Bronchial epithelial cell (primary cell): Measurements from ENCODE around the gene BAHCC1. TPM values are rescaled to one million over a fixed set of nuclear protein-coding genes. Genes with fewer than 3 reads are reported as not detected.

ENCODE experiments used
- DNase-seq: peaks from one replicate; pipeline ENCODE4 v3.0.0-alpha.2; 2010; ENCODE audit warnings: low read depth
- FAIRE-seq: peaks from 2 replicates; lab custom pipeline; 2011; peaks lifted over from hg19 to GRCh38; lab: Jason Lieb, UNC
- H3K27me3 ChIP-seq: 2 replicates; pipeline ENCODE4 v1.5.1; 2011; ENCODE audit warnings: low read length; ENCODE audit not compliant: control insufficient read depth, insufficient read depth
- H3K36me3 ChIP-seq: 2 replicates; pipeline ENCODE4 v1.5.1; 2011; ENCODE audit warnings: low read length; ENCODE audit not compliant: control insufficient read depth, insufficient read depth
- H3K4me3 ChIP-seq: 2 replicates; pipeline ENCODE4 v1.5.1; 2011; ENCODE audit warnings: mild to moderate bottlenecking, low read depth, low read length, control low read depth
- CTCF ChIP-seq: IDR thresholded peaks from 2 replicates; pipeline ENCODE4 v1.5.1; 2011; ENCODE audit warnings: mild to moderate bottlenecking, moderate library complexity, low read length, control low read depth, inconsistent platforms; ENCODE audit not compliant: insufficient read depth, severe bottlenecking
- total RNA-seq: library from RNA; depleted of rRNA; stranded (reverse); fragments of >200 nt; gene quantifications from 2 replicates; pipeline ENCODE4 v1.2.1, GENCODE V29; 2014

BAHCC1 gene
- total RNA-seq, 1 donor from 2014 or later, result 0.79 TPM

- FAIRE-seq, result no peak
- Histone ChIP-seq H3K27me3 (peaks cover 9% of the 10 kb centered on the region), H3K4me3 (no peak overlapping the region), H3K36me3 (no peaks in the 10 kb centered on the region)
- TF ChIP-seq CTCF, result no peak
- DNase-seq, result no peak
These were observed 96.5 kb downstream of the BAHCC1 start for GRCh38 chr17:81491761-81492160.

GRCh38 chr17:81492202-81492601 is 96.9 kb downstream of the BAHCC1 start:
- Histone ChIP-seq H3K4me3 (no peak overlapping the region), H3K27me3 (peaks cover 9% of the 10 kb centered on the region), H3K36me3 (no peaks in the 10 kb centered on the region)
- TF ChIP-seq CTCF, result no peak
- FAIRE-seq, result no peak
- no peak for DNase-seq

- FAIRE-seq, result no peak
- DNase-seq, result no peak
- H3K36me3 ChIP-seq, result no peaks in the 10 kb centered on the region
- peaks cover 9% of the 10 kb centered on the region for H3K27me3 ChIP-seq
- no peak overlapping the region for H3K4me3 ChIP-seq
- TF ChIP-seq CTCF, result no peak
These were observed 97.4 kb downstream of the BAHCC1 start for GRCh38 chr17:81492706-81493105.

GRCh38 chr17:81493198-81494038 is 98.2 kb downstream of the BAHCC1 start:
- FAIRE-seq (no peak), DNase-seq (no peak)
- H3K36me3 ChIP-seq, result no peaks in the 10 kb centered on the region
- no peak overlapping the region for H3K4me3 ChIP-seq
- TF ChIP-seq CTCF, result no peak
- peaks cover 9% of the 10 kb centered on the region for H3K27me3 ChIP-seq

- no peaks in the 10 kb centered on the region for H3K36me3 ChIP-seq
- DNase-seq, result no peak
- H3K4me3 ChIP-seq, result no peak overlapping the region
- FAIRE-seq, result no peak
- TF ChIP-seq CTCF, result no peak
- H3K27me3 ChIP-seq, result peaks cover 9% of the 10 kb centered on the region
These were observed 99.5 kb downstream of the BAHCC1 start for GRCh38 chr17:81494626-81495377.
